ENCODE measurements around the gene BICD2. TPM values are rescaled to one million over a fixed set of nuclear protein-coding genes. Genes with fewer than 3 reads are reported as not detected.

BICD2 gene
- total and polyA plus RNA-seq, 2 of the 13 experiments (the other 11 are each of a cell fraction or from before 2014, with no cell fraction given), result 5.1 to 17.4 TPM

DNA sequence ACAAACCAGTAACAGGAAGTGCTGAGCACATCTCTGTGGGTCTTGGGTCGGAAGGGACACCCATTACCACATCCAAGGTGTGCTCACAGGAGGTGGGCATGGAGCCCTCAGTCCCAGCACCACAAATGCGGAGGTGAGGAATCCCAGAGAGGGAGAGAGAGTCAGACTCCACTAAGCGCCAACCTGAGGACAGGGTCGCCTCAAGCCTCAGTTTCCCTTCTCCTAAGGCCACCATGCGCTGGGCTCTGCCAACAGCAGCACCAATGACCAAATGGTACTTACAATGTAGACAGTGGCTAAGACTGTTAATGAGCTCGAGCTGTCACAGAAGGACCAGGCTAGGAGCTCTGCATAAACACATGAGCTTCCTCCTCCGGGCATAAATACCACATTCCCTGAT is 43.1 kb downstream of the BICD2 start:
- Histone ChIP-seq H3K9me3 (ENCODE audit: low read length) (no peaks in the 10 kb centered on the region), H3K4me3 (replicated peaks in 1 of 3; ENCODE audit: insufficient read depth in 1 of 3, low read depth in 2 of 3, low read length in 3 of 3) (no peak overlapping the region), H4K20me1 (ENCODE audit: insufficient read depth, low read length) (no peaks in the 10 kb centered on the region; the same call in 1 of the 2 replicates), H3K9ac (ENCODE audit: insufficient read depth, low read depth, low read length) (no peak overlapping the region), H3K4me2 (ENCODE audit: low read depth, low read length) (no peak overlapping the region), H2AFZ (ENCODE audit: low read length) (no peak overlapping the region), H3K79me2 (ENCODE audit: insufficient read depth, low read length) (no peaks in the 10 kb centered on the region), H3K27ac (ENCODE audit: extremely low read length, insufficient read depth, low read length) (no peak overlapping the region), H3K4me1 (ENCODE audit: insufficient read depth, low read length) (no peaks in the 10 kb centered on the region), H3K27me3 (ENCODE audit: control insufficient read depth in 1 of 2, insufficient read depth in 2 of 2, low read length in 2 of 2) (no peaks in the 10 kb centered on the region), H3K36me3 (replicated peaks in 1 of 2; ENCODE audit: control insufficient read depth in 1 of 2, insufficient read depth in 2 of 2, low read length in 2 of 2) (peaks cover 29 to 64% of the 10 kb centered on the region in 2 experiments)
- 94% methylated on average over 7 of the region's 7 CpGs for WGBS (ENCODE audit: low lambda C conversion rate)
- TF ChIP-seq SALL1 (CRISPR knock-in tag; IDR thresholded peaks at IDR 0.05) (no peak), ZNF792 (CRISPR knock-in tag; IDR thresholded peaks at IDR 0.05) (no peak), ZBTB44 (CRISPR knock-in tag; IDR thresholded peaks at IDR 0.05) (no peak), POLR2G (IDR thresholded peaks at IDR 0.05; ENCODE audit: low read depth, low read length) (no peak), ELF4 (CRISPR knock-in tag; IDR thresholded peaks at IDR 0.05; ENCODE audit: borderline replicate concordance) (no peak), POGK (CRISPR knock-in tag; conservative IDR thresholded peaks at IDR 0.05) (no peak), NFE2L1 (CRISPR knock-in tag; IDR thresholded peaks at IDR 0.05; ENCODE audit: borderline replicate concordance) (no peak), ZNF34 (CRISPR knock-in tag; IDR thresholded peaks at IDR 0.05; ENCODE audit: borderline replicate concordance) (no peak), ARNTL (CRISPR knock-in tag; IDR thresholded peaks at IDR 0.05) (no peak), KDM5B (CRISPR knock-in tag; IDR thresholded peaks at IDR 0.05; ENCODE audit: borderline replicate concordance) (no peak), RFXANK (CRISPR knock-in tag; IDR thresholded peaks at IDR 0.05) (no peak), KMT2A (CRISPR knock-in tag; IDR thresholded peaks at IDR 0.05) (no peak), ZNF569 (CRISPR knock-in tag; IDR thresholded peaks at IDR 0.05; ENCODE audit: borderline replicate concordance) (no peak)
- TF ChIP-seq, protein P1, sequence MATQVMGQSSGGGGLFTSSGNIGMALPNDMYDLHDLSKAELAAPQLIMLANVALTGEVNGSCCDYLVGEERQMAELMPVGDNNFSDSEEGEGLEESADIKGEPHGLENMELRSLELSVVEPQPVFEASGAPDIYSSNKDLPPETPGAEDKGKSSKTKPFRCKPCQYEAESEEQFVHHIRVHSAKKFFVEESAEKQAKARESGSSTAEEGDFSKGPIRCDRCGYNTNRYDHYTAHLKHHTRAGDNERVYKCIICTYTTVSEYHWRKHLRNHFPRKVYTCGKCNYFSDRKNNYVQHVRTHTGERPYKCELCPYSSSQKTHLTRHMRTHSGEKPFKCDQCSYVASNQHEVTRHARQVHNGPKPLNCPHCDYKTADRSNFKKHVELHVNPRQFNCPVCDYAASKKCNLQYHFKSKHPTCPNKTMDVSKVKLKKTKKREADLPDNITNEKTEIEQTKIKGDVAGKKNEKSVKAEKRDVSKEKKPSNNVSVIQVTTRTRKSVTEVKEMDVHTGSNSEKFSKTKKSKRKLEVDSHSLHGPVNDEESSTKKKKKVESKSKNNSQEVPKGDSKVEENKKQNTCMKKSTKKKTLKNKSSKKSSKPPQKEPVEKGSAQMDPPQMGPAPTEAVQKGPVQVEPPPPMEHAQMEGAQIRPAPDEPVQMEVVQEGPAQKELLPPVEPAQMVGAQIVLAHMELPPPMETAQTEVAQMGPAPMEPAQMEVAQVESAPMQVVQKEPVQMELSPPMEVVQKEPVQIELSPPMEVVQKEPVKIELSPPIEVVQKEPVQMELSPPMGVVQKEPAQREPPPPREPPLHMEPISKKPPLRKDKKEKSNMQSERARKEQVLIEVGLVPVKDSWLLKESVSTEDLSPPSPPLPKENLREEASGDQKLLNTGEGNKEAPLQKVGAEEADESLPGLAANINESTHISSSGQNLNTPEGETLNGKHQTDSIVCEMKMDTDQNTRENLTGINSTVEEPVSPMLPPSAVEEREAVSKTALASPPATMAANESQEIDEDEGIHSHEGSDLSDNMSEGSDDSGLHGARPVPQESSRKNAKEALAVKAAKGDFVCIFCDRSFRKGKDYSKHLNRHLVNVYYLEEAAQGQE (IDR thresholded peaks at IDR 0.05; ENCODE audit: borderline replicate concordance in 1 of 2, low read depth in 1 of 2, low read length in 2 of 2), result no peak
- CTCF ChIA-PET (ENCODE audit: low intra/inter-chr PET ratio, low total read pairs), result no interaction called here
- no peak for DNase-seq (ENCODE audit: low spot score)
- BruUV-seq (replicated peaks), result no TSS peak
- POLR2A ChIA-PET, result no interaction called here
- no peak for ATAC-seq
- in situ Hi-C loops (cut with HindIII; ENCODE audit: extremely low pct_ligation_motif_present, low pct_unique_long_range_greater_than_20kb) (no loop called here), intact Hi-C loops (cut with micrococcal nuclease; ENCODE audit: unreplicated experiment) (no loop called here)
- no peak for FAIRE-seq

Measured in HepG2 (cell line).